GM15510 (cell line): Measurements from ENCODE around the gene FOXP4.

Experiments
- POLR2A ChIP-seq: IDR thresholded peaks from 3 replicates; pipeline ENCODE4 v1.6.1; 2011; ENCODE audit warnings: borderline replicate concordance; ENCODE audit not compliant: insufficient read length; ENCODE audit errors: extremely low read depth

The FOXP4 gene

GRCh38 chr6:41624621-41625380, 78.6 kb downstream of the FOXP4 start:
- TF ChIP-seq POLR2A: no peak

- no peak for TF ChIP-seq POLR2A
These were observed 79.3 kb downstream of the FOXP4 start for GRCh38 chr6:41625442-41625841.

- no peak for TF ChIP-seq POLR2A
These were observed 79.8 kb downstream of the FOXP4 start for GRCh38 chr6:41626022-41626421.

GRCh38 chr6:41626917-41627316, 80.7 kb downstream of the FOXP4 start:
- no peak for TF ChIP-seq POLR2A

DNA sequence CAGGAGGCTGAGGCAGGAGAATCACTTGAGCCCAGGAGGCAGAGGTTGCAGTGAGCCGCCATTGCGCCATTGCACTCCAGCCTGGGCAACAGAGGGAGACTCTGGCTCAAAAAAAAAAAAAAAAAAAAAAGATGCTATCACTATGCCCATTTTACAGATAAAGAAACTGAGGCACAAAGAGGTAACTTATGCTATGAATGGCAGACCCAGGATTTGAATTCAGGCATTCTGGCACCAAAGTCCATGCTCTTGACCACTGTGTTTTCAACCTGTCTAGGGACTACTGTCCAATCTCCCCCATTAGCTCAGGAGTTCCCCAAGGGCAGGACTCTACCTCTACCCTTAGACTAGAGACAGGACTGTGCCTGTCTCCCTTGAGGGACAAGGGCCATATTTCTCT, 82.9 kb downstream of the FOXP4 start:
- TF ChIP-seq POLR2A: no peak

GRCh38 chr6:41630069-41630468, 83.9 kb downstream of the FOXP4 start:
- no peak for TF ChIP-seq POLR2A

DNA sequence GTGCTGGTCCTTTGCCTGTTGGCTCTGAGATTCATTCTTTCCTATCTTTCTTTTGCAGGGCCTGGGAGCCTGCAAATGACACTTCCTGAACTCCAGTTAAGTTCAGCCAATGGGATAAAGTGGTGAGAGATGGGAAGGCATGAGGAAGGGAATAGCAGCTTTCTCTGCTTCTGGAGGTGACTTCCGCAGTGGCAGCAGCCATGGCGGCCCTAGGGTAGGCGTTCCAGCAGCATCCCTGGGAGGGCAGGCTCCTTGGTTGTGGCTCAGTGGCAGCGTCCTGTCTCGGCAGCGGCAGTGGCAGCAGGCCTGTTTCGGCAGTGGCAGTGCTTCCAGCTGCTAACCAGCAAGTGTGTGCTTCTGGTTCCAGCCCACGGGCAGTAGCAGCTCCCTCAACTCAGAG, 84.8 kb downstream of the FOXP4 start:
- no peak for TF ChIP-seq POLR2A

DNA sequence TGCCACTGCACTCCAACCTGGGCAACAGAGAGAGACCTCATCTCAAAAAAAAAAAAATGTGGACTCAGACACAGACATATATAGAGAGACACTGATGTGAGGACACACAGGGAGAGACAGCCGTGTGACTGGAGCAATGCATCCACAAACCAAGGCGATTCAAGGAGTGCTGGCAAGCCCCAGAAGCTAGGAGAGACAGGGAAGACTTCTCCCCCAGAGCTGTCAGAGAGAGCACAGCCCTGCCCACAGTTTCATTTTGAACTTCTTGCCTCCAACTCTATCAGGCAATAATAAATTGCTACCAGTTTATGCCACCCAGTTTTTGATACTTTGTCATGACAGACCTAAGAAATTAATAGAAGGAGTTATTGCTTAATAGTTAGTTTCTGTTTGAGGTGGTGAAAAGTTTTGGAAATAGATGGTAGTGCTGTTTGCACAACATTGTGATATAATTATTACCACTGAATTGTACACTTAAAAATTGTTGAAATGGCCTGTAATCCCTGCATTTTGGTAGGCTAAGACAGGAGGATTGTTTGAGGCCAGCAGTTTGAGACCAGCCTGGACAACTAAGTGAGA, 87.0 kb downstream of the FOXP4 start:
- TF ChIP-seq POLR2A: no peak

DNA sequence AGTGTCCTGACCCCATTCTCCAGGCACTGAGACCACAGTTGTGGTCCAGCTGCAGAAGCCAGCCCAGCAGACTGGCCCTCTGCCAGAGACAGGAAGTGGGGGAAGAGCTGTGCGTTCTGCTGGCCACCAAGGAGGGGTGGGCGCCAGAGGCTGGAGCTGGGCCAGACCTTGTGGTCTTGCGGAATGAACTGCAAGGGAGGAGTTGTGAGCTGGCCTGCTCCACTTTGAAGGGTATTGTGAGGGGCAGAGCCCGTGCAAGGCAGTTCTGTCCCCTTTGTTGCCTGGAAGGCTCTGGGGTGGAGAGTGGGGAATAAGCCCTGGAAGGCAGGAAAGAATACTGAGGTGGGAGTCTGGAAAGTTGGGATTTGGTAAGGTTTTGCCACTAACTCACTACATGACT, 88.5 kb downstream of the FOXP4 start:
- TF ChIP-seq POLR2A: no peak

GRCh38 chr6:41635365-41635764, 89.2 kb downstream of the FOXP4 start:
- TF ChIP-seq POLR2A: no peak

- no peak for TF ChIP-seq POLR2A
These were observed 90.6 kb downstream of the FOXP4 start for GRCh38 chr6:41636833-41637193.

DNA sequence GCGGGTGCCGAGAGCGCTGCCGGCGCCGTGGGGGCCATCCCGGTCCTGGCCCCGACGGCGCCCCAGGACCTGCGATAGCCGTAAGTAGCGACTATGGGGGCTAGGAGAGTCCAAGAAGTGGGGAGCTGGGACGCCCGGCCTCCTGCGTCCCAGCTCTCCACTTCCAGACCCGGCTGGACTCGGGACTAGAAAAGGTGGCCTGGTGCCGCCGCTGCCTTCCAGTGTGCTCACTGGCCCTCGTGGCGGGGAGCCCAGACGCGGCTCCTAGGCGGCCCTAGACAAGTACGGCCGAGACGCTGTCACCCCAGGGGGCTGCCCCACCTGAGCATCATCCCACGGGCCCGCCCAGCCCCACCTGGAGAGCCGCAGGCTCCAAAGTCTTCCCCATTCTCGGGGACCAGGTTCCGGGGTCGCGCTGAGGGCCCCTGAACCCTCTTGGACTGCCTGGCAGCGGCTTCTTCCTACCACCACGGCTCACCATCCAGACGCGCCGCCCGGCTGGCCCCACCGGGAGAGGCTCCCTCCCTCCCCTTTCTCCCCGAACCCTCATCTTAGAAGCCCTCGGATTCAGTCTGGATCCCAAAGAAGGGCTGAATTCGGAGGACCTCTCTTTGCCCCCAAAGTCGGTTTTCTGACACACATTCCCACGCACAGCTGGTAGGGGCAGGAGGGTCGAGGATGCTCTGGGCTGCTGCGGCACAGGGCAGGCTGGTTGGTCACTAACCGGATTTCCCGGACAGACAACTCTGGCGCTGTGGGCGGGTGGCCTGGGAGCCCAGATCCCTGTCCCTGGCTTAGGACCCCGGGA, 91.2 kb downstream of the FOXP4 start:
- no peak for TF ChIP-seq POLR2A

GRCh38 chr6:41638002-41638934, 92.1 kb downstream of the FOXP4 start, which contains the start of gene MDFI:
MDFI (plus strand) TSS chr6:41638468; CDS start chr6:41638750, 282 bp downstream.
- TF ChIP-seq POLR2A: no peak
